H1 (cell line): ENCODE results near the gene BCAS1. TPM values are rescaled to one million over a fixed set of nuclear protein-coding genes. Genes with fewer than 3 reads are reported as not detected.

Source experiments
- CTCF ChIA-PET: fragments of 300-600 bp; sonication (Branson Sonifier 250); formaldehyde crosslinking; loops from one replicate; lab custom pipeline; 2021; ENCODE audit not compliant: partially characterized antibody; lab: Charles Lee
- POLR2A ChIA-PET: fragments of 300-600 bp; sonication (Branson Sonifier 250); formaldehyde crosslinking; loops from one replicate; lab custom pipeline; 2021; ENCODE audit warnings: inconsistent platforms; ENCODE audit not compliant: partially characterized antibody; lab: Charles Lee
- DNase-seq, 2 experiments: peaks; one replicate each; pipeline versions ENCODE4 v3.0.0 to v3.0.0-alpha.2; 2010 to 2022; ENCODE audit warnings: low spot score in 2 of 2, low read depth in 1 of 2, mixed read lengths in 1 of 2
- FAIRE-seq: peaks from 2 replicates; lab custom pipeline; 2011; peaks lifted over from hg19 to GRCh38; lab: Jason Lieb, UNC
- H2AFZ ChIP-seq: 2 replicates; pipeline ENCODE4 v1.8.1; 2012; ENCODE audit warnings: low read length, inconsistent platforms
- H2AK5ac ChIP-seq: 2 replicates; pipeline ENCODE4 v1.6.1; 2013; ENCODE audit warnings: low read depth, low read length
- H2BK120ac ChIP-seq: replicated peaks from 2 replicates; pipeline ENCODE3; 2013; ENCODE audit warnings: low read depth, low read length, inconsistent platforms
- H2BK12ac ChIP-seq: 2 replicates; pipeline ENCODE4 v1.6.1; 2013; ENCODE audit warnings: low read depth, low read length
- H2BK15ac ChIP-seq: 2 replicates; pipeline ENCODE4 v1.6.1; 2013; ENCODE audit warnings: low read length
- H2BK20ac ChIP-seq: 2 replicates; pipeline ENCODE4 v1.6.1; 2013; ENCODE audit warnings: low read length
- H2BK5ac ChIP-seq: 2 replicates; pipeline ENCODE4 v1.6.1; 2013; ENCODE audit warnings: low read depth, low read length
- H3K14ac ChIP-seq: 2 replicates; pipeline ENCODE4 v1.6.1; 2013; ENCODE audit warnings: inconsistent platforms; ENCODE audit not compliant: insufficient read length
- H3K18ac ChIP-seq: 2 replicates; pipeline ENCODE4 v1.6.1; 2013; ENCODE audit warnings: low read length; ENCODE audit errors: extremely low read depth
- H3K23ac ChIP-seq: 2 replicates; pipeline ENCODE4 v1.6.1; 2013; ENCODE audit warnings: inconsistent platforms; ENCODE audit not compliant: insufficient read length
- H3K23me2 ChIP-seq: 2 replicates; pipeline ENCODE4 v1.6.1; 2013; ENCODE audit warnings: low read depth, low read length
- H3K27ac ChIP-seq: 2 replicates; pipeline ENCODE4 v1.6.1; 2011; ENCODE audit warnings: low read depth, low read length, inconsistent platforms
- H3K27me3 ChIP-seq, 4 experiments: replicated peaks in 1 of 4; 1 replicate in 1 of 4; 2 replicates in 3 of 4; pipeline versions ENCODE4 v1.6.1 to v1.8.1; 2011 to 2013; ENCODE audit warnings: low read length in 3 of 4, mild to moderate bottlenecking in 3 of 4, inconsistent platforms in 2 of 4, mixed read lengths in 2 of 4, moderate library complexity in 1 of 4; ENCODE audit not compliant: control insufficient read depth in 3 of 4, insufficient read depth in 3 of 4; ENCODE audit errors: extremely low read depth in 1 of 4
- H3K36me3 ChIP-seq, 4 experiments: 2 replicates each; pipeline versions ENCODE4 v1.6.1 to v1.8.1; 2011 to 2013; ENCODE audit warnings: mild to moderate bottlenecking in 4 of 4, low read length in 3 of 4, moderate library complexity in 2 of 4, control low read depth in 1 of 4, inconsistent platforms in 1 of 4; ENCODE audit not compliant: insufficient read depth in 4 of 4, control insufficient read depth in 2 of 4
- H3K4ac ChIP-seq: replicated peaks from 2 replicates; pipeline ENCODE3; 2013; ENCODE audit warnings: low read length, low read depth, mixed read lengths, inconsistent platforms; ENCODE audit not compliant: insufficient read length
- H3K4me1 ChIP-seq, 4 experiments: replicated peaks in 1 of 4; 1 replicate in 1 of 4; 2 replicates in 3 of 4; pipeline versions ENCODE4 v1.6.1 to v1.8.1; 2011 to 2013; ENCODE audit warnings: low read length in 3 of 4, inconsistent platforms in 2 of 4, mixed read lengths in 1 of 4; ENCODE audit not compliant: insufficient read depth in 4 of 4, control insufficient read depth in 3 of 4
- H3K4me2 ChIP-seq, 2 experiments: 2 replicates each; pipeline versions ENCODE4 v1.6.1 to v1.8.1; 2011 to 2013; ENCODE audit warnings: low read depth in 2 of 2, low read length in 2 of 2, control low read depth in 1 of 2, inconsistent platforms in 1 of 2, mild to moderate bottlenecking in 1 of 2; ENCODE audit not compliant: insufficient read depth in 1 of 2
- H3K4me3 ChIP-seq, 4 experiments: fragments of 200-600, 300-600 bp in 1 of 4; sonication (generic), shearing (Covaris generic), sonication (Bioruptor Twin) in 1 of 4; 2 replicates each; pipeline versions ENCODE4 v1.5.1 to v1.8.1; 2011 to 2016; ENCODE audit warnings: low read length in 4 of 4, low read depth in 3 of 4, control low read depth in 2 of 4, inconsistent platforms in 2 of 4, mild to moderate bottlenecking in 2 of 4, mixed read lengths in 1 of 4, moderate library complexity in 1 of 4; ENCODE audit not compliant: insufficient read depth in 2 of 4; ENCODE audit errors: extremely low read depth in 1 of 4
- H3K56ac ChIP-seq: replicated peaks from 2 replicates; pipeline ENCODE3; 2013; ENCODE audit warnings: low read depth, mild to moderate bottlenecking, mixed read lengths, low read length, inconsistent platforms; ENCODE audit not compliant: insufficient read length
- H3K79me1 ChIP-seq: 2 replicates; pipeline ENCODE4 v1.6.1; 2013; ENCODE audit warnings: low read depth, low read length, control low read depth
- H3K79me2 ChIP-seq, 2 experiments: 2 replicates each; pipeline versions ENCODE4 v1.6.1 to v1.8.1; 2012 to 2013; ENCODE audit warnings: low read length in 2 of 2, mild to moderate bottlenecking in 2 of 2, inconsistent platforms in 1 of 2; ENCODE audit not compliant: insufficient read depth in 2 of 2, control insufficient read depth in 1 of 2
- H3K9ac ChIP-seq, 4 experiments: replicated peaks in 1 of 4; 1 replicate in 1 of 4; 2 replicates in 3 of 4; pipeline versions ENCODE4 v1.6.1 to v1.8.1; 2011 to 2013; ENCODE audit warnings: low read depth in 3 of 4, low read length in 3 of 4, control low read depth in 2 of 4, mild to moderate bottlenecking in 2 of 4, moderate library complexity in 2 of 4, inconsistent platforms in 1 of 4; ENCODE audit errors: extremely low read depth in 1 of 4
- H3K9me3 ChIP-seq, 2 experiments: 2 replicates each; pipeline versions ENCODE4 v1.6.1 to v1.8.1; 2012 to 2013; ENCODE audit warnings: mild to moderate bottlenecking in 2 of 2, moderate library complexity in 2 of 2, control low read depth in 1 of 2, inconsistent platforms in 1 of 2, low read depth in 1 of 2, low read length in 1 of 2, mixed read lengths in 1 of 2; ENCODE audit not compliant: insufficient read depth in 2 of 2
- H4K20me1 ChIP-seq, 2 experiments: replicated peaks in 1 of 2; 2 replicates each; pipeline versions ENCODE3 to v1.8.1; 2011 to 2013; ENCODE audit warnings: inconsistent platforms in 2 of 2, low read length in 2 of 2, mild to moderate bottlenecking in 1 of 2; ENCODE audit not compliant: insufficient read depth in 2 of 2, control insufficient read depth in 1 of 2
- H4K5ac ChIP-seq: 2 replicates; pipeline ENCODE4 v1.6.1; 2013; ENCODE audit warnings: low read length, low read depth, mixed read lengths, inconsistent platforms; ENCODE audit not compliant: insufficient read length
- H4K8ac ChIP-seq: 2 replicates; pipeline ENCODE4 v1.8.0; 2013; ENCODE audit warnings: mild to moderate bottlenecking, moderate library complexity, low read length, inconsistent platforms; ENCODE audit not compliant: insufficient read depth; ENCODE audit errors: extremely low read depth
- H4K91ac ChIP-seq: replicated peaks from 2 replicates; pipeline ENCODE3; 2013; ENCODE audit warnings: low read length, mixed read lengths, inconsistent platforms; ENCODE audit not compliant: insufficient read length
- CREB1 ChIP-seq: IDR thresholded peaks from 2 replicates; pipeline ENCODE4 v1.6.1; 2012; ENCODE audit warnings: inconsistent platforms
- EGR1 ChIP-seq: IDR thresholded peaks from 2 replicates; pipeline ENCODE4 v1.6.1; 2011; ENCODE audit warnings: low read depth, low read length, borderline replicate concordance
- EZH2 ChIP-seq: fragments of 200-600 bp; sonication (generic); IDR thresholded peaks from 2 replicates; pipeline ENCODE4 v1.7.1; 2012; ENCODE audit warnings: low read depth, mild to moderate bottlenecking, moderate library complexity, low read length, inconsistent platforms; ENCODE audit not compliant: severe bottlenecking
- JUN ChIP-seq: IDR thresholded peaks from 2 replicates; pipeline ENCODE4 v1.6.1; 2011; ENCODE audit warnings: low read depth, mild to moderate bottlenecking, improper control_type of control experiment, low read length
- POLR2A ChIP-seq, 2 experiments: IDR thresholded peaks; 1 replicate in 1 of 2; 2 replicates in 1 of 2; pipeline ENCODE4 v1.6.1; 2011; ENCODE audit warnings: low read depth in 2 of 2, low read length in 2 of 2, mild to moderate bottlenecking in 2 of 2; ENCODE audit errors: control extremely low read depth in 1 of 2
- SAP30 ChIP-seq: fragments of 300-600 bp; sonication (generic); IDR thresholded peaks from 2 replicates; pipeline ENCODE4 v1.7.1; 2012; ENCODE audit warnings: low read length, moderate library complexity, mild to moderate bottlenecking, inconsistent platforms; ENCODE audit not compliant: insufficient read depth, insufficient replicate concordance
- SIRT6 ChIP-seq: IDR thresholded peaks from one replicate; pipeline ENCODE4 v1.7.1; 2012; ENCODE audit warnings: low read length, inconsistent platforms
- WGBS, 2 experiments: shearing (Covaris generic) in 1 of 2; methylation state at CpG; one replicate each; pipeline versions ENCODE4 v1.1.6 to v1.1.7; 2013 to 2015; ENCODE audit warnings: low lambda C conversion rate in 2 of 2, mixed read lengths in 2 of 2, inconsistent platforms in 1 of 2, low coverage in 1 of 2, missing lambda C conversion rate in 1 of 2; ENCODE audit not compliant: insufficient replicate concordance in 2 of 2, insufficient coverage in 1 of 2, insufficient read length in 1 of 2; ENCODE audit errors: extremely low coverage in 1 of 2, missing lambda C conversion rate in 1 of 2; 5-methylcytosine and 5-hydroxymethylcytosine counted together
- polyA plus RNA-seq, 7 experiments: library from polyadenylated mRNA; depleted of rRNA in 3 of 7; stranded (reverse) in 5 of 7; unstranded in 2 of 7; fragments of >200 nt in 5 of 7; fragments of 200-250 nt in 2 of 7; gene quantifications; 1 replicate in 5 of 7; 2 replicates in 1 of 7; 4 replicates in 1 of 7; pipeline versions ENCODE4 v1.2.1 to v1.2.3, GENCODE V29; 2011 to 2013; ENCODE audit warnings: missing spikeins in 2 of 7, mixed read lengths in 2 of 7
- total RNA-seq: library from RNA; stranded (reverse); fragmentation: NEBNext Ultra II Directional; extraction: Animal tissue kit (Norgen Biotek cat#: 25700); gene quantifications from 2 replicates; pipeline ENCODE4 v1.2.1, GENCODE V29; 2021

Gene BCAS1
- total and polyA plus RNA-seq, 2 of the 8 experiments (the other 6 are each of a cell fraction or from before 2014, with no cell fraction given) = 0.06 to 0.19 TPM

DNA sequence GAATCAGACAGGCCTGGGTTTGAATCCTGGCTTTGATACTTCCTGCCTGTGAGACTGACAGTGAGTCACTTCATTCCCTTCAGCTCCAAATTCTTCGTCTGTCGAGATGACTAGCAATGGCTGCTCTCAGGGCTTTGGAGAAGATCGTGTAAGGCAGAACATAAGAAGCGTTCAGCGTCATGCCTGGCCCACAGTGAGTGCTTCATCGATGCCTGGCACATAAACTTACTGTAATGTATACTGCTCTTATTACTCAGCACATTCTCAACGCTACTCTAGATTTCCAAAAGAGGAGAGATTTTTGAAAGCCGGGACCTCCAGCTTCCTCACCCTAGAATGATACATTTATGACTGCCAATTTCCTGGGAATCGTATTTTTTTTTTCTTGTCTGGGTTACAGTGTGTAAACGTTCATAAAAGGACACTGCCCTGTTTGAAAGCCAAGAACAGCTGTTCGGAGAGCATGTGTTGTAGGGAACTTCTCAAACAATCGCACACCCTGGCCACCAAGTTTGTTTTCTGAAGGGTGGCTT lies 16.2 kb upstream of the BCAS1 start:
- no peak overlapping the region for H3K18ac ChIP-seq
- H3K27ac ChIP-seq = no peak overlapping the region
- no peak overlapping the region for H3K4me2 ChIP-seq
- H4K5ac ChIP-seq = no peak overlapping the region
- peaks cover 0 to 2% of the 10 kb centered on the region in 2 experiments for H4K20me1 ChIP-seq
- H3K9me3 ChIP-seq = no peaks in the 10 kb centered on the region
- H2AK5ac ChIP-seq = no peak overlapping the region
- peaks cover 5% of the 10 kb centered on the region; the same call in 1 of the 2 replicates for H3K23me2 ChIP-seq
- no peaks in the 10 kb centered on the region for H3K36me3 ChIP-seq
- no peak for DNase-seq
- no peaks in the 10 kb centered on the region for H3K79me2 ChIP-seq
- no peak overlapping the region for H2BK5ac ChIP-seq
- H3K14ac ChIP-seq = no peak overlapping the region
- no peak overlapping the region for H2AFZ ChIP-seq
- no peak overlapping the region for H3K23ac ChIP-seq
- TF ChIP-seq POLR2A (IDR thresholded peaks at IDR 0.05; ENCODE audit: control extremely low read depth in 1 of 2, low read depth in 2 of 2, low read length in 2 of 2) (no peak), EGR1 (no peak), SAP30 (no peak), JUN (no peak), CREB1 (no peak), SIRT6 (no peak), EZH2 (no peak)
- POLR2A ChIA-PET = no interaction called here
- no peak overlapping the region for H2BK120ac ChIP-seq
- no peak overlapping the region for H4K91ac ChIP-seq
- H2BK12ac ChIP-seq = no peak overlapping the region
- H3K4me3 ChIP-seq = no peak overlapping the region
- H3K9ac ChIP-seq = no peak overlapping the region
- no peak overlapping the region for H2BK20ac ChIP-seq
- no peaks in the 10 kb centered on the region for H3K27me3 ChIP-seq
- 87% methylated on average over 12 of the region's 12 CpGs; no CpG with 5 or more reads in 1 of the 2 experiments for WGBS, 2 experiments
- H4K8ac ChIP-seq = no peak overlapping the region
- CTCF ChIA-PET = interaction anchor here (1.5 kb wide), 1 partner anchor 10 kb away, joined by 6 read pairs; no protein-coding TSS in a partner anchor
- H3K56ac ChIP-seq = no peak overlapping the region
- H3K4me1 ChIP-seq = no peaks in the 10 kb centered on the region
- H3K79me1 ChIP-seq = no peaks in the 10 kb centered on the region
- no peak overlapping the region for H2BK15ac ChIP-seq
- FAIRE-seq = no peak
- H3K4ac ChIP-seq = no peak overlapping the region
